ENCODE data around the gene WDR20.
"Not testable (repeated sequence)": the region's sequence is repeated elsewhere in the genome, so short reads cannot be mapped to it uniquely, and the experiment has no call there.

WDR20 gene

GRCh38 chr14:102139286-102140026, at the start of gene WDR20:
TSS of gene WDR20 (plus strand) at chr14:102139897. CDS start at chr14:102139924, 27 bp downstream.
- peak; percentile 98 for DNase-seq

GRCh38 chr14:102090713-102091112, 49.0 kb upstream of the WDR20 start:
- DNase-seq = no peak

- DNase-seq = no peak
Measured at GRCh38 chr14:102092806-102093205, 46.9 kb upstream of the WDR20 start.

- DNase-seq = peak; percentile 90
Measured at GRCh38 chr14:102094101-102094500, 45.6 kb upstream of the WDR20 start.

GRCh38 chr14:102095231-102095870, 44.3 kb upstream of the WDR20 start:
- peak; percentile 2 for DNase-seq

GRCh38 chr14:102095871-102096568, 43.7 kb upstream of the WDR20 start:
- DNase-seq = no peak

- DNase-seq = peak; percentile 88
Measured at GRCh38 chr14:102096569-102097188, 43.0 kb upstream of the WDR20 start.

- no peak for DNase-seq
Measured at GRCh38 chr14:102097441-102098135, 42.1 kb upstream of the WDR20 start.

- DNase-seq = no peak
Measured at GRCh38 chr14:102103062-102103695, 36.5 kb upstream of the WDR20 start.

- DNase-seq = no peak
Measured at GRCh38 chr14:102105369-102105768, 34.3 kb upstream of the WDR20 start.

- not testable (repeated sequence) for DNase-seq
Measured at GRCh38 chr14:102109332-102109731, 30.4 kb upstream of the WDR20 start.

GRCh38 chr14:102111101-102111500, 28.6 kb upstream of the WDR20 start:
- DNase-seq = no peak

- DNase-seq = no peak
Measured at GRCh38 chr14:102116361-102117180, 23.1 kb upstream of the WDR20 start.

- no peak for DNase-seq
Measured at GRCh38 chr14:102117852-102118251, 21.8 kb upstream of the WDR20 start.

- no peak for DNase-seq
Measured at GRCh38 chr14:102120888-102121287, 18.8 kb upstream of the WDR20 start.

- no peak for DNase-seq
Measured at GRCh38 chr14:102121567-102121966, 18.1 kb upstream of the WDR20 start.

GRCh38 chr14:102124419-102124818, 15.3 kb upstream of the WDR20 start:
- DNase-seq = no peak

GRCh38 chr14:102125546-102125945, 14.2 kb upstream of the WDR20 start:
- no peak for DNase-seq

GRCh38 chr14:102126807-102127455, 12.8 kb upstream of the WDR20 start:
- DNase-seq = no peak

- no peak for DNase-seq
Measured at GRCh38 chr14:102131741-102132140, 8.0 kb upstream of the WDR20 start.

- DNase-seq = not testable (repeated sequence)
Measured at GRCh38 chr14:102134021-102134420, 5.7 kb upstream of the WDR20 start.

Measured in hematopoietic multipotent progenitor cell treated with erythropoietin and hydrocortisone succinate and interleukin-3 and kit ligand, for 8 days (in vitro differentiated cells).